Psoas muscle (tissue), 8 donors: Measurements from ENCODE around the gene PRR16. TPM values are rescaled to one million over a fixed set of nuclear protein-coding genes. Genes with fewer than 3 reads are reported as not detected.
A peak's percentile ranks its signal among the peaks of the same experiment; 100 is the strongest.

Experiments
- ATAC-seq, 4 donors: fragments of 200-7000 bp; cut with Tn5 transposase; one replicate each; pipeline ENCODE4 v1.9.1; 2020; ENCODE audit warnings: moderate library complexity in 3 of 4, mild to moderate bottlenecking in 2 of 4
- DNase-seq, 2 donors: peaks; one replicate each; pipeline ENCODE4 v3.0.0-alpha.2; 2020
- H3K27ac ChIP-seq: fragments of 200-600 bp; one replicate; pipeline ENCODE4 v1.8.0; 2022
- H3K27me3 ChIP-seq, 3 donors: fragments of 200-600 bp in 1 of 3; one replicate each; pipeline versions ENCODE4 v1.6.1 to v1.8.0; 2013 to 2022; ENCODE audit warnings: low read length in 2 of 3, mild to moderate bottlenecking in 2 of 3, moderate library complexity in 1 of 3; ENCODE audit not compliant: insufficient read depth in 3 of 3
- H3K36me3 ChIP-seq, 2 donors: fragments of 200-600 bp in 1 of 2; one replicate each; pipeline versions ENCODE4 v1.6.1 to v1.8.0; 2013 to 2022; ENCODE audit warnings: low read depth in 1 of 2, mild to moderate bottlenecking in 1 of 2, moderate library complexity in 1 of 2; ENCODE audit not compliant: insufficient read depth in 1 of 2
- H3K4me1 ChIP-seq: fragments of 200-600 bp; one replicate; pipeline ENCODE4 v1.8.0; 2022
- H3K4me3 ChIP-seq: fragments of 200-600 bp; one replicate; pipeline ENCODE4 v1.8.0; 2022; ENCODE audit warnings: mild to moderate bottlenecking
- H3K9me3 ChIP-seq: fragments of 200-600 bp; one replicate; pipeline ENCODE4 v1.8.0; 2022
- whole genome bisulfite sequencing, 3 donors: extraction: QIAGEN DNeasy Blood & Tissue Kit; methylation state at CpG; one replicate each; pipeline versions ENCODE4 v1.1.6 to v1.1.7; 2013; 5-methylcytosine and 5-hydroxymethylcytosine counted together
- intact Hi-C, 2 donors: fragments of 100-400 bp; cut with DNase I; formaldehyde crosslinking; loops; one replicate each; pipeline versions ENCODE4 v1.11.0 to v1.14.2; 2022
- polyA plus RNA-seq, 3 donors: library from polyadenylated mRNA; stranded (reverse); fragments of 200-250 nt; gene quantifications; one replicate each; pipeline ENCODE4 v1.2.3, GENCODE V29; 2013
- total RNA-seq, 4 donors: library from RNA; stranded (reverse); fragmentation: NEBNext Ultra II Directional in 2 of 4; extraction: Animal tissue kit (Norgen Biotek cat#: 25700) in 2 of 4; gene quantifications; one replicate each; pipeline versions ENCODE4 v1.2.1 to v1.2.4, GENCODE V29; 2021 to 2023
- TF ChIP-seq, protein P1 (sequence below): fragments of 200-600 bp; IDR thresholded peaks from one replicate; pipeline ENCODE4 v1.8.0; 2022; ENCODE audit warnings: antibody characterized with exemption
- donor health status: healthy with polysubstance abuse.
- donor health status: DM: no; HTN: no; CAD: no; lungs with moderate emphysema.
- donor health status: Bipolar disorder and iron deficiency.
- donor health status: healthy.
- donor health status: DM: yes; HTN: yes; CAD: no.
- donor health status: DM: no; HTN: no; CAD: no.
- donor health status: DM: no; HTN: no; CAD: no.
- donor health status: DM: yes; HTN: yes; CAD: no.

The PRR16 gene
- total and polyA plus RNA-seq, 7 donors = 1.3 to 12.1 (median 3.1) TPM

DNA sequence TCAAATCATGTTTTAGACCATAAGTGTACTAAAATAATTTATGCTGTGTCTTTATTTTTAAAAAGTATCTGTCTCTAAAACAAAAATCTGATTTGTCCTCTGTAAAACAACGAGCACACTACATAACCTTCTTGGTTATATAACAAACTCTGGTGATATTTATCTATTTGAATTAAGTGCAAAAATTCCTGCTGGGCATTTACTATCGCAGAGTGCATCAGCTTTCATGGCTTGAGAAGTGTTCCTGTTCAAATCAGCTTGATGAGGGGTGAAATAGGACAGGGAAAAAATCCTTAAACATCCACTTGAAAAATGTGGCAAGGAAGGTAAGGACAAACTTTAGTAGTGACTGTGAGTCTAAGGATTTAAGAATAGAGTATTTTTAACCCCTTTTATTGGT, 65.3 kb downstream of the PRR16 start:
- 67 to 83% (median 69%) methylated on average over 2 of the region's 2 CpGs for WGBS, 3 donors
- Histone ChIP-seq H3K27ac (no peak overlapping the region), H3K4me1 (no peaks in the 10 kb centered on the region), H3K36me3 (no peaks in the 10 kb centered on the region), H3K27me3 (no peaks in the 10 kb centered on the region), H3K9me3 (no peaks in the 10 kb centered on the region), H3K4me3 (no peak overlapping the region)
- intact Hi-C loops = no loop called here
- DNase-seq (no peak), ATAC-seq (no peak)
- TF ChIP-seq, protein P1, sequence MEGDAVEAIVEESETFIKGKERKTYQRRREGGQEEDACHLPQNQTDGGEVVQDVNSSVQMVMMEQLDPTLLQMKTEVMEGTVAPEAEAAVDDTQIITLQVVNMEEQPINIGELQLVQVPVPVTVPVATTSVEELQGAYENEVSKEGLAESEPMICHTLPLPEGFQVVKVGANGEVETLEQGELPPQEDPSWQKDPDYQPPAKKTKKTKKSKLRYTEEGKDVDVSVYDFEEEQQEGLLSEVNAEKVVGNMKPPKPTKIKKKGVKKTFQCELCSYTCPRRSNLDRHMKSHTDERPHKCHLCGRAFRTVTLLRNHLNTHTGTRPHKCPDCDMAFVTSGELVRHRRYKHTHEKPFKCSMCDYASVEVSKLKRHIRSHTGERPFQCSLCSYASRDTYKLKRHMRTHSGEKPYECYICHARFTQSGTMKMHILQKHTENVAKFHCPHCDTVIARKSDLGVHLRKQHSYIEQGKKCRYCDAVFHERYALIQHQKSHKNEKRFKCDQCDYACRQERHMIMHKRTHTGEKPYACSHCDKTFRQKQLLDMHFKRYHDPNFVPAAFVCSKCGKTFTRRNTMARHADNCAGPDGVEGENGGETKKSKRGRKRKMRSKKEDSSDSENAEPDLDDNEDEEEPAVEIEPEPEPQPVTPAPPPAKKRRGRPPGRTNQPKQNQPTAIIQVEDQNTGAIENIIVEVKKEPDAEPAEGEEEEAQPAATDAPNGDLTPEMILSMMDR = no peak

DNA sequence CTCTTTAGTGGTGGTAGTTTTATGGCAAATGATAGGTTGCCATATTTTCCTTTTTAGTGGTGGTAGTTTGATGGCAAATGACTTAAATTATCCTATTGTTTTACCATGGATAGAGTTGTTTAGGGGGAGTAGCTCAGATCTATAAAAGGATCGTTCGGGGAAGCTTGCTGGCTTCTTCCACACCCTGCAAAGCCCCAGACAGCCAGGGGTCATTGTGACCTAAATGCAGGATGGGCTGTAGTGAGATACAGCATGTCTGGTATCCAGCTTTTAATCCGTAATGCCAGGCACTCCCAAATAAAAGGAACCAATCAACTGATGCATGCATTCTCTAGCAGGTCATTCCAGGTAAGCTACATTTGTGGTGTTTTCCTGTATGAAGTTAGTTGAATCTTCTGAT, 67.1 kb downstream of the PRR16 start:
- Histone ChIP-seq H3K27me3 (no peaks in the 10 kb centered on the region), H3K9me3 (no peaks in the 10 kb centered on the region), H3K36me3 (no peaks in the 10 kb centered on the region), H3K27ac (no peak overlapping the region), H3K4me3 (no peak overlapping the region), H3K4me1 (no peaks in the 10 kb centered on the region)
- DNase-seq (no peak), ATAC-seq (peak in 1 of 4 donors; percentile 49)
- WGBS, 3 donors = 14 to 39% (median 19%) methylated on average over 3 of the region's 3 CpGs
- TF ChIP-seq, protein P1 = no peak
- intact Hi-C loops = no loop called here

DNA sequence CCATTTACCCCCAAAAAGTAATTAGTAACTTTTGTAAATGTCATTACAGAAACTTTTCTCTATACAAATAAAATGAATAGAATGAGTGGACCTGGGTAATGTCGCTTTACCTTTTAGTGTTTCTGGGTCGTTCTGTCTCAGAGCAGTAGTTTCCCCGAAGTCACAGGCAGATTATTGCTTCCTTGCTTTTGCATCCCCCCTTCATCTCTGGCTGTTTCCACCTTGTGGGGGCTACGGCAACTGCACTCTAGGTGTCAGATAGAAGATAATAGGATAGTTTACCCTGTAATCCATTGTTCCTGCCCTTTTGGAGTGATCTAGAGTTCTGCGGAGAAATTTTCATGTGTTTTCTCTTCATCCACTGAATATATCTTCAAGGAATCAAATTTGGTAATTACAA, 68.7 kb downstream of the PRR16 start:
- Histone ChIP-seq H3K4me3 (no peak overlapping the region), H3K9me3 (no peaks in the 10 kb centered on the region), H3K4me1 (no peaks in the 10 kb centered on the region), H3K27ac (no peak overlapping the region), H3K27me3 (no peaks in the 10 kb centered on the region), H3K36me3 (no peaks in the 10 kb centered on the region)
- ATAC-seq (no peak), DNase-seq (no peak)
- TF ChIP-seq, protein P1 = no peak
- intact Hi-C loops = no loop called here
- WGBS, 3 donors = 64 to 67% (median 65%) methylated on average over 5 of the region's 5 CpGs

DNA sequence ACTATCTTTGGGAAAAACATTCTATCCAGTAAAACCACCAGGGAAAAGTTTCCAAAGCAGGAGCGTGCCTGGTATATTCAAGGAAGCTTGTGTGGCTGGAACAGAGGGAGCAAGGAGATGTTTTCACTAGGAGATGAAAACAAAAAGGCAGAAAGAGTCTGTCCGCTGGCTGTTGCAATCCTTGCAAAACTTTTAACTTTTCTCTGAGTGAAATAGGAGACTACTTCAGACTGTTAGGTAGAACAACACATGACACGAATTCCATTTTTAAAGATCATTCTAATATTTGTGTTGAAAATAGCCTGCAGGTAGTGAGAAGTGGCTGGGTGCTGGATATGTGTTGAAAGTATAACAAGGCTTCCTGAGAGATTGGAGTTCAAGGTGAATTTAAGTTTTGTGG, 69.5 kb downstream of the PRR16 start:
- TF ChIP-seq, protein P1 = no peak
- no peaks in the 10 kb centered on the region for H3K4me1 ChIP-seq
- H3K27me3 ChIP-seq = no peaks in the 10 kb centered on the region
- no peaks in the 10 kb centered on the region for H3K36me3 ChIP-seq
- ATAC-seq (peak in 1 of 4 donors; percentile 21), DNase-seq (no peak)
- H3K27ac ChIP-seq = no peak overlapping the region
- intact Hi-C loops = no loop called here
- H3K9me3 ChIP-seq = no peaks in the 10 kb centered on the region
- H3K4me3 ChIP-seq = no peak overlapping the region
- 66 to 69% (median 67%) methylated on average over 3 of the region's 3 CpGs for WGBS, 3 donors

DNA sequence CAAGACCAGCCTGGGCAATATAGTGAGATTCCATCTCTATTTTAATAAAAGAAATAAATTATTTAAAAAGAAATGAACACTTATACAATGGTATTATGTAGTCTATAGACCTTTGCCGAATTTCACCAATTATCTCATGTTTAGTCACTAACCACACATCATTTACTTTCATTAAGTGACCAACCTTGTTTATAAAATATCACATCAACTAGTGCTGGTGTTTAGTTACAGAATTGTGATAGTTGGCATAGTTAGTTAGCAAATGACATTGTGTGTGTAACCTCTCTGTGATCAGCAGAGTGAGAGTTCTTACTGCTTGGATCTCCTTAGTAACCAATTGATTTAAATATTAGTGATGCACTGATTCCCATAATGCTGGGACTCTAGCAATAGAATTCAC, 71.8 kb downstream of the PRR16 start:
- 81 to 86% (median 85%) methylated on average over 1 of the region's 1 CpG for WGBS, 3 donors
- Histone ChIP-seq H3K9me3 (no peaks in the 10 kb centered on the region), H3K4me1 (no peaks in the 10 kb centered on the region), H3K27ac (no peak overlapping the region), H3K27me3 (no peaks in the 10 kb centered on the region), H3K4me3 (no peak overlapping the region), H3K36me3 (no peaks in the 10 kb centered on the region)
- TF ChIP-seq, protein P1 = no peak
- DNase-seq = no peak
- intact Hi-C loops = no loop called here
- no peak for ATAC-seq
